ENCODE results near the gene LINGO4. TPM values are rescaled to one million over a fixed set of nuclear protein-coding genes. Genes with fewer than 3 reads are reported as not detected.
A peak's percentile ranks its signal among the peaks of the same experiment; 100 is the strongest.

The LINGO4 gene
- total and polyA plus RNA-seq, 2 of the 13 experiments (the other 11 are each of a cell fraction or from before 2014, with no cell fraction given): 0.02 to 0.05 TPM

GRCh38 chr1:151762941-151763921 lies 42.0 kb downstream of the LINGO4 start, which contains the start of gene MRPL9 (continued):
- no peak for TF ChIP-seq ZFP36 (IDR thresholded peaks at IDR 0.05; ENCODE audit: borderline replicate concordance, low read depth, low read length, partially characterized antibody)
- no peak for TF ChIP-seq ZFP36L1 (CRISPR knock-in tag; IDR thresholded peaks at IDR 0.05)
- no peak for TF ChIP-seq MED13 (CRISPR knock-in tag; IDR thresholded peaks at IDR 0.05)
- peak; percentile 79 for TF ChIP-seq MED8 (CRISPR knock-in tag; IDR thresholded peaks at IDR 0.05; ENCODE audit: insufficient replicate concordance)
- no peak for TF ChIP-seq CENPT (CRISPR knock-in tag; IDR thresholded peaks at IDR 0.05; ENCODE audit: low read depth)
- TF ChIP-seq TCF7 (IDR thresholded peaks at IDR 0.05; ENCODE audit: low read depth): no peak
- peak; percentile 65; the same call in 1 of the 2 replicates for TF ChIP-seq CBFB (CRISPR knock-in tag; IDR thresholded peaks at IDR 0.05)
- TF ChIP-seq SUZ12 (IDR thresholded peaks at IDR 0.05; ENCODE audit: low read depth, low read length): no peak
- TF ChIP-seq ATF3 (CRISPR knock-in tag; IDR thresholded peaks at IDR 0.05): 0 out of 2 replicates have a peak, but pooled peaks have one; percentile 15
- no peak for TF ChIP-seq CREB1 (IDR thresholded peaks at IDR 0.05)
- peak; percentile 60 for TF ChIP-seq CREB1 (CRISPR knock-in tag; IDR thresholded peaks at IDR 0.05)
- TF ChIP-seq HOXA9 (CRISPR knock-in tag; IDR thresholded peaks at IDR 0.05; ENCODE audit: borderline replicate concordance): no peak
- TF ChIP-seq PLSCR1 (CRISPR knock-in tag; IDR thresholded peaks at IDR 0.05; ENCODE audit: borderline replicate concordance): no peak
- TF ChIP-seq, protein P1, sequence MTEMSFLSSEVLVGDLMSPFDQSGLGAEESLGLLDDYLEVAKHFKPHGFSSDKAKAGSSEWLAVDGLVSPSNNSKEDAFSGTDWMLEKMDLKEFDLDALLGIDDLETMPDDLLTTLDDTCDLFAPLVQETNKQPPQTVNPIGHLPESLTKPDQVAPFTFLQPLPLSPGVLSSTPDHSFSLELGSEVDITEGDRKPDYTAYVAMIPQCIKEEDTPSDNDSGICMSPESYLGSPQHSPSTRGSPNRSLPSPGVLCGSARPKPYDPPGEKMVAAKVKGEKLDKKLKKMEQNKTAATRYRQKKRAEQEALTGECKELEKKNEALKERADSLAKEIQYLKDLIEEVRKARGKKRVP (CRISPR knock-in tag; IDR thresholded peaks at IDR 0.05): no peak
- 0 out of 2 replicates have a peak, but pooled peaks have one; percentile 24 for TF ChIP-seq ZHX1 (CRISPR knock-in tag; IDR thresholded peaks at IDR 0.05; ENCODE audit: low read depth)
- peak; percentile 75; the same call in 1 of the 2 replicates for TF ChIP-seq GMEB1 (CRISPR knock-in tag; IDR thresholded peaks at IDR 0.05; ENCODE audit: borderline replicate concordance)
- TF ChIP-seq ARNTL (CRISPR knock-in tag; IDR thresholded peaks at IDR 0.05): no peak
- no peak for TF ChIP-seq RARG (CRISPR knock-in tag; IDR thresholded peaks at IDR 0.05; ENCODE audit: low read depth)
- 0 out of 2 replicates have a peak, but pooled peaks have one; percentile 42 for TF ChIP-seq NCOA1 (CRISPR knock-in tag; IDR thresholded peaks at IDR 0.05)
- no peak for TF ChIP-seq PBX2 (CRISPR knock-in tag; IDR thresholded peaks at IDR 0.05)
- TF ChIP-seq ZNF34 (CRISPR knock-in tag; IDR thresholded peaks at IDR 0.05; ENCODE audit: borderline replicate concordance): no peak

Measured in HepG2 (cell line).